Stimulated activated CD8-positive, alpha-beta memory T cell treated with anti-CD3 and anti-CD28 coated beads, Interleukin-15, amount 100 ng/mL, for 1 hour (primary cell): ENCODE results near the gene ANO8.

Experiments used
- DNase-seq: peaks from one replicate; pipeline ENCODE4 v3.0.0-alpha.2; 2020; ENCODE audit warnings: low read depth

ANO8 gene

GRCh38 chr19:17329366-17330261 is 5.0 kb downstream of the ANO8 start:
- no peak for DNase-seq

GRCh38 chr19:17328517-17329365 is 5.9 kb downstream of the ANO8 start:
- no peak for DNase-seq

DNA sequence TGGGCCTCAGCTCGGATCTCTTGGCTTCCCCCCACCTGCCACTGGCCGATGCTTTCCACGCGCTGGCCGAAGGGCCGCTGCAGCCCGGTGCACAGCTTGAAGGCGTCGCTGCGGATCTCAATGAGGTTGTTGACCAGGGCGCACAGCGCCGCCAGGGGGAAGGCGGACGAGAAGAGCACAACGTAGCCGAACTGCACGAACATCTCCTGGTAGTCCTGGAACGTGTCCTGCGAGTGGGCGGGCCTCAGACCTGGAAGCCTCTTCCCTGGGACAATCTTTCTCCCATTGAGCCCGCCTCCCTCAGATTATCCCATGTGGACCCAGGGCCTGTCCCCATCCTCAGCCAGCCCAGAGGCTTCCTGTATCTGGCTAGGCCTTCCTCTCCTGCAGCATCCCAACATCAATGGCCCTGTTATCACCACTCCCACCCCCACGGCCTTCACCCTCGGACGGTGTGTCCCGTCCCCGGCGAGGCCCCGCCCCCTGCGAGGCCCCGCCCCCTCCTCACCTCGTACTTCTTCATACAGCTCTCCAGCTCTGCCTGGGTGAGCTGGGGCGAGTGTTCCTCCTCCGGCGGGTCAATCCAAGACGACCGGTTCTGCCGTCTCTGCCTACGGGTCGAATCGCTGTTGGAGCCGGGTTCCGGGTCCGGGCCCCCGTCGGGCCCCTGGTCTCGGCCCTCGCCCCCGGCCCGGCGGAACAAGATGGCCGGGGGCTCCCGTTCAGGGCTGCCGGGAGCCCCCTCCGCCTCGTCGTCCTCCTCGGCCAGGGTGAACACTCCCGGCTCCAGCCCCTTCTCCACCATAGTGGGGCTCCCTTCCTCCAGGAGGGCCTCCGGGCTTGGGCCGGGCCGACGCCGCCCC is 6.8 kb downstream of the ANO8 start:
- DNase-seq: no peak

- DNase-seq: no peak
Observed at GRCh38 chr19:17327068-17327653, 7.5 kb downstream of the ANO8 start.

DNA sequence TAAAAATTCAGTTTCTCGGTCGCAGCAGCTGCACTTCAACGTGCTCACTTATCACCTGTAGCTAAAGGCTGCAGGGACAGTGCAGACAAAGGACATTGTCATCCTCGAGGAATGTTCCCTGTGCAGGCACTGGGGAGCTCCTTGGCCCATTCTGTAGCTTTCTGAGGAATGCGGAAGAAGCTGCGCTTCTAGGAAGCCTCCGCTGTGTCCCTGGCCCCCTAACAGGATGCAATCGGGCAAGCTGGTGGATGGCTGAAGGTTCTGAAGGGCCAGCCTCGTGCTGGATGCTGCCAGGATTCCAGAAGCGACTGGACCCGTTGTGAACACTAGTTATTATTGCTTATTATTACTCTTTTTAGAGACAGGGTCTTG is 8.1 kb downstream of the ANO8 start:
- no peak for DNase-seq

DNA sequence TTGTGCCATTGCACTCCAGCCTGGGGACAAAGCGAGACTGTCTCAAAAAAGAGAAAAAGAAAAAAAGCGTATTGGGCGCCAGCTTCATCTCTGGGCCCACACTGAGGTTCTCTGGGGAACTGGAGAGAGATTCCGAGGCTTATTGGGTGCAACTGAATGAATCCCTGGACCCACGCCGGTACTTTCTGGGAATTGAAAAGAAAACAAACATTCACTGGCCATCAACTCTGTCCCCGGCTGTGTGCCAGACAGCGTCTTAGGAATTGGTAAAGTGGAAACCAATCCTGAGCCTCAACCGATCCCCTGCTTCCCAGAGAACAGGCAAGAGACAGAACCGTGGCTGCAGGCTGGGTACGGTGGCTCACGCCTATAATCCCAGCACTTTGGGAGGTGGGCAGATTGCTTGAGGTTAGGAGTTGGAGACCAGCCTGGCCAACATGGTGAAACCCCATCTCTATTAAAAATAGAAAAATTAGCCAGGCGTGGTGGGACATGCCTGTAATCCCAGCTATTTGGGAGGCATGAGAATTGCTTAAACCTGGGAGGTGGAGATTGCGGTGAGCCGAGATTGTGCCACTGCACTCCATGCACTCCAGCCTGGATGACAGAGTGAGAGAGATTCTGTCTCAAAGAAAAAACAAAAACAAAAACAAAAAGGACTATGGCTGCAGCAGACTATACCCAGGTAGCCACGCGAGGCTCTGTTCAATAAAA is 8.6 kb downstream of the ANO8 start:
- no peak for DNase-seq

DNA sequence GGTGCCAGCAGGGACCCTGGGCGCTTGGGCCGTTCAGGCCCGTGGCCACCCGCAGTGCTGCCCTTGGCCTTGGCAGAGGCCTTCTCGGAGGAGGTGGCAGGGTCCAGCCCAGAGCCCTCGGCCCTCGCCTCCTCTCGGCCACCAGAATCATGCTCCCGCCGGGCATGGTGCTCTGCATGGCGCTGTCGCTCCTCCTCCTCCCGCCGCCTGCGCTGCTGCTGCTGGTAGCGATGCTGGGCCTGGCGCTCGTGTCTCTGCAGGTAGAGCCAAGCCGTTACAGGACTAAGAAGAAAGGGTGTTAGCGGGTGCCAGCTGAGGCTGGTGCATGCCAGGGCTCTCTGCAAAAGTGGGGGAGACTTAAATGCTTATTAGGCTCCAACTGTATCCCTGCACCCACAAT is 9.5 kb downstream of the ANO8 start:
- DNase-seq: no peak

DNA sequence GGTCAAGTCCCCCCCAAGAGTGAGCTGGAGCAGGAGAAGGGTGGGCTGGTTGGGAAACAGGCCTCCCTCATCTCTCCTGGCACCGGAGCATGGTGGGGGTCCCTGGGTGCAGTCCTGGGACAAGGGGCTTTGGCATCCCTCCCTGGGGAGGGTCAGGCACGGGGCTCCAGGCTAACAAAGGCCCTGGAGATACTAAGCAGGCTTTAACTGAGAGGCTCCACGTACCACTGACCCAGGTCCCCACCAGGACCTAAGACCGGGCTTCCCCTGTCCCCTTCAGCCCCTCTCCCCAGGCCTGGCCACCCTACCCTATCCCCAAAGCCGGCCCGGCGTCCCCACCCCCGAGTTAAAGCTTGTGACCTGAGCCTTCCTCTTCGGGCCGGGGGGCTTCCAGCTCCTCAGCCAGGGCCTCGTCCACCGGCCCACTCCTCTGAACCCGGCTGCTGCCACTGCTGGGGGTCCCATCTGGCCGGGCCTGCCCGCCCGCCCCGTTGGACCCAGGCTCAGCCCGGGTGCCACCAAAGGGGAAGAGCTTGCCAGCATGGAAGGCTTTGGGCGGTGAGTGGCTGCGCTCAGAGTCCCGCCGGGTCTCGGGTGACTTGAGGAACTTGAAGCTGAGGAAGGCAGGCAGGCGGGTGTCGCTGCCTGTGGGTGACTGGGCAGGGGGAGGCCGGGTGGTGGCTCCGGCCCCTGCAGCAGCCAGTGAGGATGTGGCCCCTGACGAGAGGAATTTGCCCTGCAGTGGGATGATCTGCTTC is 10.1 kb downstream of the ANO8 start:
- no peak for DNase-seq

DNA sequence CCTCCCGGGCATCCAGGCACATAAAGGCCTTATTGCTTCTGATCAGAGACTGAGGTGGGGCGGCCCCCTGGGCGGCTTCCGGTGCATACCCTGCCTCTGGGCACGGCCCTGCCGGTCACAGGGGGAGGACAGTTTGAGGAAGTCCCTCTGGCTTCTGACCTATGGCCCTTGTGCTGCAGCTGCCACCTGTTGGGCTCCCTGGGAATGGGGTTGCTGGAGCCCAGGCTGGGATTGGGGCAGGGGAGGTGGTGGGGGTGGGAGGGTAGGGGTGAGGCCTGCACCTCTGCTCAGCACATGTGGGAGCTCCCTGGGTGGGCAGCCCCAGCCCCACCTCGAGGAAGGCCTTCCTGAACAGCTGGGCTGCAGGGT is 10.7 kb downstream of the ANO8 start:
- DNase-seq: no peak

DNA sequence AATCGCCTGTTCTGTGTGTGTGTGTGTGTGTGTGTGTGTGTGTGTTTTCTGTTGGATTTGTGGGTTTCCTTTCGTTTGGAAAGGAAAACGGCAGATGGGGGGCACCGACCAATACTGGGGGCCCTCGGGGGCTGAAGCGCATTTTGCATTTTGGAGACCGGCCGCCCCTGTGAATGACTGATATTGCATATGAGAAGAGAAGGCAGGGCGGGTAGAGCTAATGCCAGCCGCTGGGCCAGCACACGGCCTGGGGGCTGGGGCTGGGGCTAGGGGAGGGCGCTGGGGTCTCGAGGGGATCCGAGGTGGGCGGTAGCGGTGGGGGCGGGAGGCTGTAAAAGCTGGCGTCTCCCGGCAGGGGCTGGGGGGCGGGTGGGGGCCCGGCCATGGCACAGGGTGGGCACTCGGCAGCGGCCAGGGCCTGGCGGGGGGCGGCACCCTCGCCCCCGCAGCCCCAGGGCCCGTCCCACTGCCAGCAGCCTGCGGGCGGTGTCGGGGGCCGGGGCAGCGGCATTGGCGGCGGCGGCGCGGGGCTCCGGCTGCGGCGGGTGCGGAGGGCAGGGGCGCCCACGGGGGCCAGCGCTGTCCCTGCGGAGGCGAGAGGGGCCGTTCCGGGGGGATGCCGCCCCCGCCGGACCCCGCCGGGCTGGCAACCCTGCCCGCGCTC is 11.2 kb downstream of the ANO8 start:
- DNase-seq: no peak

DNA sequence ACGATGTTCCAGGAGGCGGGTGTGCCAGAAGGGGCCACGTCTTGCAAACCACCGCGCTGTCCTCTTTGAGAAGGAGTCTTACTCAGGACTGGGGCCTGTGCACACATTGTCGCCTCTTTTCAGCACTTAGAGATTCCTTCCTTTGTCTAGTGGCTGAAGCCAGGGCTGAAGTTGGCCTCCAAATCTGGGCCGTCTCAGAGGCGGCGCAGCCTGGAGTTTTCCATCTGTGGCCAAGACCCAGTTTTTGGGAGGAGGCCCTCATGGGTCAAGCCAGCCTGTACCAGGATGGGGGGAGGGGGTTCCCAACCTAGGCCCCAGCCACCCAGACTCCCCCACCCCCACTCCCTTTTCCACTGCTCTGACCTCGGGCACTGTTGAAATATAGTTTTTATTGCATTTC is 11.8 kb downstream of the ANO8 start:
- no peak for DNase-seq

GRCh38 chr19:17321655-17322489 is 12.8 kb downstream of the ANO8 start:
- DNase-seq: no peak

GRCh38 chr19:17320435-17320834 is 14.2 kb downstream of the ANO8 start:
- DNase-seq: no peak

- DNase-seq: no peak
Observed at GRCh38 chr19:17319473-17320238, 15.0 kb downstream of the ANO8 start.

DNA sequence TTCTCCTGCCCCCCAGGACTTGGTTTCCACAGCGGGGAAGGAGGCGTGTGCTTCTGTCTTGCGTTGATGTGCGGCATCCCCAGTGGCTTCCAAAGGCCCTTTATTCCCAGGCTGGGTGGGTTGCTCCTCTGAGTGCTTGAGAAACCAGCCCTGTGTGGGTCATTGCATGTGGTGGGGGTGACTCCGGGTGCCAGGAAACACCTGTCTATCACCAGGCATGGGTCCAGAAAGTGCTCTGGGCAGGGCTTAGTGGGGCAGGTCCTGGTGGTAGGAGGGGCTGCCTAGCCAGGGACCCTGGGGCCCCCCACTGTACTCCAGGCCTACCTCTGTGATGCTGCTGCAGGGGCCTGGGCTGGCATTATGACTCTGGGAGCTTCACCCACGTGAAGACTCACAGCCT is 15.7 kb downstream of the ANO8 start:
- DNase-seq: no peak

GRCh38 chr19:17314007-17314593 is 20.6 kb downstream of the ANO8 start:
- no peak for DNase-seq

GRCh38 chr19:17312189-17313113 is 22.2 kb downstream of the ANO8 start:
- DNase-seq: no peak
